ENCODE data around the gene CDON.

Gene CDON

DNA sequence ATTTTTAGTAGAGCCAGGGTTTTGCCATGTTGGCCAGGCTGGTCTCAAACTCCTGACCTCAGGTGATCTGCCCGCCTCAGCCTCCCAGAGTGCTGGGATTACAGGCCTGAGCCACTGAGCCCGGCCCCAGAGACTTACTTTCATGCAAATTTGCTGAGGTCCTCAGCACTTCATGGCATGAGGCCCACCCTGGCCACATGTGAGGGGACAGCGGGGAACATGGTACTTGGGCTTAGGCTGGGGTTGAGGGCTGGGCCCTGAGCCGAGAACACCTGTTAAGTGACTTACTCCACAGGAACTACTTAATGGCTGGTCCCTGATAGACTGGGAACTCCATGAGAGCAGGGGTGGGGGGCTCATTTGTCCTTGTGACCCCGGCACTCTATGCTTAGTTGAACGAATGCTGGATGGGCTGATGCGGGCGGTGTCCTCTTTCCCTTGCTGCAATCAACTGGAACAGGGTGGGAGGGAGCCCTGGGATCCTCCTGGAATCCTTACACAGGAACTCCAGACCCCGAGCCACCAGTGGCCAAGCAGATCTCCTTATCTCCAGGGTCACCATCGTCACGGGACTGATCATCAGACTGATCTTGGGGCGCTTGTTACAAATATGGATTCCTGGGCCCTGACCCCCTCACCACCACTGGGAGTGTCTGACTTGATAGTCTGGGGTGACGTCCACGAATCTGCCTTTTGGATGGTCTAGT is 115.8 kb downstream of the CDON start:
- DNase-seq (ENCODE audit: insufficient read length, low spot score) (no peak), FAIRE-seq (no peak)

DNA sequence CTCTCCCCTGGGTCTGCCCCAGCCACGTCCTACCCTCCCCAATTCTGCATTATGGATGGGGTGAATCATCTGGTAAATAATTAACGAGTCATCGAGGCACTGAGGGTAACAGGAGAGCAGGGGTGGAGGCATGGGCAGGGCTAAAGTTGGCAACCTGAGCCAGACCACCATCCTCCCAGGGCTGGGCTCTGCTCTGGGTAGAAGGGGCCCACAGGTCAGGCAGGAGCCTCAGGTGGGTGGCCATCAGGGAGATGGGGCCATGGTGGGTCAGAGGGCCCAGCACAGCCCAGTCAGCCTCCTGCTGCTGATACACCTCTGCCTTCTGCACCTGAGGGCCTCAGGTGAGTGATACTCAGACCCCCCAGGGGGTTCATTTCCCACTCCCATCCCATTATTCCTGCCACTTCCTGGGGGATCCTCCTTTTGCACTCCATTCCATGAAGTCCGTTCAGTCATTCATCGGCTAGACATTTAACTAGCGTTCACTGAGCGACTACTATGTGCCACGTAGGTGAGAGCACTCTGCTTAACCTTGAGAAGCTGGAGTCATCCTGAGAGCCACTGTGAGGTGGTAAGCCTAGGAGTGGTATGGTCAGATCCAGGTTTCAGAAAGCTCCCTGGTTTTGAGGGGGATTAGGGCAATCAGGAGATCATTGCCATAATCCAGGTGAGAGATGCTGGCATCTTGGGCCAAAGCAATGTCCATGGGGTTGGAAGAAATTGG is 116.7 kb downstream of the CDON start, which contains the start of gene VSIG10L2:
Gene VSIG10L2 (plus strand): TSS at position 248 of the 724 bp plus-strand sequence. CDS start 12 bp downstream, at position 260.
- FAIRE-seq = no peak
- DNase-seq (ENCODE audit: insufficient read length, low spot score) = no peak

GRCh38 chr11:125945011-125945796 is 117.5 kb downstream of the CDON start:
- no peak for DNase-seq (ENCODE audit: insufficient read length, low spot score)
- no peak for FAIRE-seq

DNA sequence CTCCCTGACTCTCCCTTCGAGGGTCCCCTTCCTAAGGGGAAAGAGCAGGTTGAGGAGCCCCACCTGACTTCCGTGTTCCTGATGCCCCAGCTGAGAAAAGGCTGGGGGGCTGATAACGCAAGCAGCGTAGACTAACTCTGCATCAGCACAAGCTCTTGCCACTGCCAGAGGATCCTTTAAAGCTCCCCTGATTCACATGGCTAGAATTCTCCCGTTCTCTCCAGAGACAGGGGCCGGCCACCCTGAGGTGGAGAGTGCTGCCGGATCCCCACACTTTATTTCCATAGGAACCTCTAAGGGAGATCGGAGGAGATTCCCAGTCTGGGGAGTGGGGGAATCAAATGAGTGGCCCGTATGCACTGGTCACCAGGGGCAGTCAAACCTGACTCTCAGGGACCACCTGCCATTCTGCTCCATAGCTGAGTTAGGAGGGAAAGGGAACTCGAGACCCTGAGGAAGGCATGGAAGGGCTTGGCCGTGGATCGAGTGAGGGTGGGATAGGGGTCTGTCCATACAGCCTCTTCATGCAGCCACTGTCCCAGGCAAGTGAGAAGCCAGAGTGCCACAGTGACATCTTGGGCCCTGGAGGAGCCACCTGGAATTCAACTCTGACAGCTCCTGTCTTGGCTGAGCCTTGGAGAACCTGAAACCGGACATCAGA is 118.2 kb downstream of the CDON start:
- DNase-seq (ENCODE audit: insufficient read length, low spot score) (no peak), FAIRE-seq (no peak)

DNA sequence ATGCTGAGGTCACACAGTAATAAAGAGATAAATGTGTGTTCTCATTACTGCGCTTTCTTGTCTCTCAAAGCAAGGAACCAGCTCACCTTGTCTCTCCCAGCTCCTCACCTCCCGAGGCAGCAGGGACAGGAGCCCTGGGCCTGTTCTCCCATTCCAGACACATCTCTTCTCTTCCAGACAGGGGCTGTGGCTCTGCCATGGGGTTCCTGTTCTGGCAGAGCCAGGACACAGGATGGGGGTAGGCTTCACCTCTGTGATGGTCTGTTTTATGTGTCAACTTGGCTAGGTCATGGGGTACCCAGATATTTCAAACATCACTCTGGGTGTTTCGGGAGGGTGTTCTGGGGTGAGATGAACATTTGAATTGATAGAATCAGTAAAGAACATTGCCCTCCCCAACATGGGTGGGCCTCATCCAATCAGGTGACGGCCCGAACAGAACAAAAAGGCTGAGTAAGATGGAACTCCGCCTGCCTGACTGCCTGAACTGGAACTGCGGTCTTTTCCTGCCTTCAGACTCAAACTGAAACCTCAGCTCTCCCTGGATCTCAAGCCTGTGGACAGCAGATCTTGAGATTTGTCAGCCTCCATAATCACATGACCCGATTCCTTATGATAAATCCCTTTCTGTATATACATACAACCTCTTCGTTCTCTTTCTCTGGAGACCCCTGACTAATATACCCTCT is 118.9 kb downstream of the CDON start:
- FAIRE-seq (no peak), DNase-seq (ENCODE audit: insufficient read length, low spot score) (no peak)

GRCh38 chr11:125942771-125943428 is 119.8 kb downstream of the CDON start:
- no peak for DNase-seq (ENCODE audit: insufficient read length, low spot score)
- FAIRE-seq = no peak

- FAIRE-seq = no peak
- DNase-seq (ENCODE audit: insufficient read length, low spot score) = peak; percentile 47
These were observed 120.8 kb downstream of the CDON start for GRCh38 chr11:125941619-125942611.

- no peak for FAIRE-seq
- no peak for DNase-seq (ENCODE audit: insufficient read length, low spot score)
These were observed 121.4 kb downstream of the CDON start for GRCh38 chr11:125941267-125941618.

GRCh38 chr11:125940145-125940544 is 122.5 kb downstream of the CDON start:
- DNase-seq (ENCODE audit: insufficient read length, low spot score) (no peak), FAIRE-seq (no peak)

DNA sequence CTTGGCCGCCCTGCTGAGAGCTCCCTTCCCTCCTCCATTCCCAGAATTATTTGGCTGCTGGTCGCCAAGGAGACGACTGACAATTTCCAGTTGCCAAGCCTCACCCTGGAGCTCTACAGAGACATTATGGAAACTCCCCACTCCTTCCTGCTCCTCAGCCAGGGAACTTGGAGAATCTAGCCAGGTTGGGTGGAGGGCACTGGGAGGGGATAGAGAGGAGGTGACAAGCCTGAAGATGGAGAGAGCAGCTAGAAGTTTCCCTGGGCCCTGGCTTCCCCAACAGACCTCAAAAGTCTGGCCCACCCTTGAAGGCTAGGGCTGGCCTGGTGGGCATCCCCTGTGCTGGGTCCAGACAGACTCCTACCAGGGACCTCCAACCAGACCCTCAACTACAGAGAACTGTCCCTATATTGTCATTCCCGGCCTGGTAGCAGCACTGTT is 123.6 kb downstream of the CDON start:
- FAIRE-seq (no peak), DNase-seq (ENCODE audit: insufficient read length, low spot score) (no peak)

- FAIRE-seq (no peak), DNase-seq (ENCODE audit: insufficient read length, low spot score) (no peak)
These were observed 124.2 kb downstream of the CDON start for GRCh38 chr11:125938418-125938817.

- FAIRE-seq = no peak
- DNase-seq (ENCODE audit: insufficient read length, low spot score) = no peak
These were observed 127.0 kb downstream of the CDON start for GRCh38 chr11:125935618-125936199.

- no peak for DNase-seq (ENCODE audit: insufficient read length, low spot score)
- no peak for FAIRE-seq
These were observed 127.6 kb downstream of the CDON start for GRCh38 chr11:125935056-125935455.

- no peak for FAIRE-seq
These were observed 128.2 kb downstream of the CDON start for GRCh38 chr11:125934473-125934872.

DNA sequence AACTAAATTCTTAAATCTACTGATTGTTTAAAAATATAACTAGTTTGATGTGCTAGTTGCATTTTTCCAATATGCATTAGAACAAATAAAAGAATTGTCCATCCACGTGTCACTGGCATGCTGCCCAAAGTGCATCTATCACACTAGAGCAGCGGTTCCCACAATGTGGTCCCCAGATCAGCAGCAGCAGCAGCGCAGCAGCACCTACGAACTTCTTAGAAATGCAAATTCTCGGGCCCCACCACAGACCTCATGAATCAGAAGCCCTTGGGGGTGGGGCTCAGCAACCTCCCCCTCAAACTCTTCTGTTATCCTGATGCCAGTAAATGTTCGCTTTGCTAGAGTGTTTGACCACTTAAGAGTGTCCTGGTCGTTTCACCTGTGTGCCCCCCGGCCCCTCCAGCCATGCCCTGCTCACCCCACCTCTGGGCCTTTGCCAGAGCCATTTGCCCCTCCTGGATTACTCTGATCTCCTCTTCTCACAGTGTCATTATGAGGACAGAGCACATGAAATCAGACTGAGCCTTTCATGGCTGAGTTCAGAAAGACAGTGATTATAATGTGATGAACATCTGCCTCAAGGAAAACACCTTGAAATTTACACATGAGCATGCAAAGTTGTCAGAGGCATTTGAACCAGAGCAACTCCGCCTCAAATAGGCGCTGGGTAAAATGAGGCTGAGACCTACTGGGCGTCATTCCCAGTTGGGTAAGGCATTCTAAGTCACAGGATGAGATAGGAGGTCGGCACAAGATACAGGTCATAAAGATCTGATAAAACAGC is 129.4 kb downstream of the CDON start:
- DNase-seq (ENCODE audit: insufficient read length, low spot score) = no peak
- FAIRE-seq = no peak

More at GRCh38 chr11:125934473-125934872, 128.2 kb downstream of the CDON start:
- no peak for DNase-seq (ENCODE audit: insufficient read length, low spot score)

DNA sequence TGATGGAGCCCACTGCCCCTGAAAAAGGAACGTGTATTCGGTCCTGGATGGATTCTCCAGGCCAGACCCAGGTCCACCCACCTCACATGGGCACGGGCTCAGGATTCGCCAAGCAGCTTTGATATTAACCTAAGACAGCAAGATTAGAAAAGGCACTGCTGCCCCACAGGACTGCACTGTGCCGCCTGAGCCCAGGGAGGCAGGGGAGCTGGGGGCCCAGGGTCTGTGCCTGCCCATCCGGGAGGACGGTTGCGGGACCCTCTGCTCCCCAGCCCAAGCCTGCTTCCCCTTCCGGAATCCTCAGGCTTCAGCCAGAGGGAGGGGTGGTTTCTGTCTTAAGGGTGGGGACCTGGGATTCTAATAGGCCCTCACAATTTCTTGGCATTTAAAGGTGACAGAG is 130.4 kb downstream of the CDON start:
- FAIRE-seq (no peak), DNase-seq (ENCODE audit: insufficient read length, low spot score) (no peak)

GRCh38 chr11:125931668-125932067 is 131.0 kb downstream of the CDON start:
- DNase-seq (ENCODE audit: insufficient read length, low spot score) = no peak
- FAIRE-seq = no peak
